ENCODE results near the gene HSPA12B. TPM values are rescaled to one million over a fixed set of nuclear protein-coding genes. Genes with fewer than 3 reads are reported as not detected.

The HSPA12B gene
- total and polyA plus RNA-seq, 2 of the 8 experiments (the other 6 are each of a cell fraction or from before 2014, with no cell fraction given): 2.2 to 4.3 TPM

- DNase-seq (ENCODE audit: low read depth in 1 of 2, low spot score in 2 of 2) (no peak), FAIRE-seq (no peak)
- Histone ChIP-seq H2AFZ (ENCODE audit: low read length) (no peak overlapping the region), H3K56ac (replicated peaks; ENCODE audit: insufficient read length, low read depth, low read length) (no peak overlapping the region), H3K4me2 (ENCODE audit: insufficient read depth in 1 of 2, low read depth in 2 of 2, low read length in 2 of 2) (no peak overlapping the region), H3K27ac (ENCODE audit: low read depth, low read length) (no peak overlapping the region), H3K18ac (ENCODE audit: extremely low read depth, low read length) (no peak overlapping the region), H3K9ac (replicated peaks in 1 of 4; ENCODE audit: extremely low read depth in 1 of 4, low read depth in 3 of 4, low read length in 3 of 4) (no peak overlapping the region), H3K4me3 (ENCODE audit: extremely low read depth in 1 of 4, insufficient read depth in 2 of 4, low read depth in 3 of 4, low read length in 4 of 4) (no peak overlapping the region), H2BK120ac (replicated peaks; ENCODE audit: low read depth, low read length) (no peak overlapping the region), H3K14ac (ENCODE audit: insufficient read length) (no peak overlapping the region), H3K4me1 (replicated peaks in 1 of 4; ENCODE audit: control insufficient read depth in 3 of 4, insufficient read depth in 4 of 4, low read length in 3 of 4) (peaks cover 0 to 10% (median 2%) of the 10 kb centered on the region in 4 experiments; a peak in 5 of 7 replicates), H2BK5ac (ENCODE audit: low read depth, low read length) (no peak overlapping the region), H2BK20ac (ENCODE audit: low read length) (no peak overlapping the region), H3K36me3 (ENCODE audit: control insufficient read depth in 2 of 4, insufficient read depth in 4 of 4, low read length in 3 of 4) (peaks cover 0 to 9% (median 2%) of the 10 kb centered on the region in 4 experiments; a peak in 6 of 8 replicates), H3K9me3 (ENCODE audit: insufficient read depth in 2 of 2, low read depth in 1 of 2, low read length in 1 of 2) (no peaks in the 10 kb centered on the region), H4K8ac (ENCODE audit: extremely low read depth, insufficient read depth, low read length) (no peak overlapping the region), H2BK12ac (ENCODE audit: low read depth, low read length) (no peak overlapping the region), H3K79me2 (ENCODE audit: control insufficient read depth in 1 of 2, insufficient read depth in 2 of 2, low read length in 2 of 2) (no peaks in the 10 kb centered on the region; a peak in 1 of 4 replicates), H2BK15ac (ENCODE audit: low read length) (no peak overlapping the region), H3K27me3 (replicated peaks in 1 of 4; ENCODE audit: control insufficient read depth in 3 of 4, extremely low read depth in 1 of 4, insufficient read depth in 3 of 4, low read length in 3 of 4) (peaks cover 4 to 16% (median 11%) of the 10 kb centered on the region in 4 experiments), H4K20me1 (replicated peaks in 1 of 2; ENCODE audit: control insufficient read depth in 1 of 2, insufficient read depth in 2 of 2, low read length in 2 of 2) (peaks cover 8 to 30% of the 10 kb centered on the region in 2 experiments), H4K5ac (ENCODE audit: insufficient read length, low read depth, low read length) (no peak overlapping the region), H3K4ac (replicated peaks; ENCODE audit: insufficient read length, low read depth, low read length) (no peak overlapping the region), H2AK5ac (ENCODE audit: low read depth, low read length) (no peak overlapping the region), H3K23ac (ENCODE audit: insufficient read length) (no peak overlapping the region), H4K91ac (replicated peaks; ENCODE audit: insufficient read length, low read length) (no peak overlapping the region), H3K23me2 (ENCODE audit: low read depth, low read length) (peaks cover 13% of the 10 kb centered on the region; the same call in 1 of the 2 replicates), H3K79me1 (ENCODE audit: low read depth, low read length) (peaks cover 6% of the 10 kb centered on the region)
- WGBS, 2 experiments (ENCODE audit: extremely low coverage in 1 of 2, insufficient coverage in 1 of 2, insufficient read length in 1 of 2, insufficient replicate concordance in 2 of 2, low coverage in 1 of 2, low lambda C conversion rate in 2 of 2, missing lambda C conversion rate in 1 of 2): 96% methylated on average over 4 of the region's 7 CpGs; no CpG with 5 or more reads in 1 of the 2 experiments
- ChIA-PET CTCF (ENCODE audit: partially characterized antibody) (interaction anchor here (0.6 to 18.6 kb wide), 14 partner anchors 8 to 198 kb away, joined by 3 to 308 read pairs (median 4); partner anchors contain the start of genes ADISSP, AP5S1, HSPA12B and SIGLEC1), POLR2A (ENCODE audit: partially characterized antibody) (interaction anchor here (0.9 to 5.9 kb wide), 5 partner anchors 9 to 63 kb away, joined by 3 to 46 read pairs (median 5); partner anchors contain the start of gene ADISSP)
- TF ChIP-seq TCF12 (IDR thresholded peaks at IDR 0.05; ENCODE audit: low read depth, low read length) (no peak), EGR1 (IDR thresholded peaks at IDR 0.05; ENCODE audit: borderline replicate concordance, low read depth, low read length) (no peak), FOSL1 (IDR thresholded peaks at IDR 0.05; ENCODE audit: insufficient read depth, low read depth, low read length) (no peak), HDAC2 (IDR thresholded peaks at IDR 0.05; ENCODE audit: borderline replicate concordance in 1 of 2, low read depth in 2 of 2, low read length in 2 of 2) (no peak), SP2 (IDR thresholded peaks at IDR 0.05; ENCODE audit: low read length) (no peak), SIN3A (conservative IDR thresholded peaks at IDR 0.05 in 1 of 2, IDR thresholded peaks at IDR 0.05 in 1 of 2; ENCODE audit: low read depth in 1 of 2, low read length in 2 of 2) (no peak), SRF (IDR thresholded peaks at IDR 0.05; ENCODE audit: low read depth, low read length) (no peak), SIX5 (IDR thresholded peaks at IDR 0.05; ENCODE audit: low read depth, low read length) (no peak), JUND (IDR thresholded peaks at IDR 0.05; ENCODE audit: low read length) (no peak), SAP30 (IDR thresholded peaks at IDR 0.05; ENCODE audit: insufficient read depth, insufficient replicate concordance, low read length) (no peak), KDM5A (IDR thresholded peaks at IDR 0.05; ENCODE audit: low read length) (no peak), CTBP2 (IDR thresholded peaks at IDR 0.05; ENCODE audit: borderline replicate concordance, insufficient read depth, insufficient read length, low read length) (no peak)
- TF ChIP-seq, protein P1, sequence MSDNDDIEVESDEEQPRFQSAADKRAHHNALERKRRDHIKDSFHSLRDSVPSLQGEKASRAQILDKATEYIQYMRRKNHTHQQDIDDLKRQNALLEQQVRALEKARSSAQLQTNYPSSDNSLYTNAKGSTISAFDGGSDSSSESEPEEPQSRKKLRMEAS (IDR thresholded peaks at IDR 0.05): no peak
These were observed 22.8 kb downstream of the HSPA12B start for GRCh38 chr20:3755269-3755668.

Data from H1 (cell line).